ENCODE results near the gene CTAGE4. TPM values are rescaled to one million over a fixed set of nuclear protein-coding genes. Genes with fewer than 3 reads are reported as not detected.
"Not testable (repeated sequence)": the region's sequence is repeated elsewhere in the genome, so short reads cannot be mapped to it uniquely, and the experiment has no call there.

Gene CTAGE4
- 0.57 and 2.1 TPM in 2 replicates for total RNA-seq (2014; rRNA removed; shearing (Covaris generic); ENCODE audit: low replicate concordance)

DNA sequence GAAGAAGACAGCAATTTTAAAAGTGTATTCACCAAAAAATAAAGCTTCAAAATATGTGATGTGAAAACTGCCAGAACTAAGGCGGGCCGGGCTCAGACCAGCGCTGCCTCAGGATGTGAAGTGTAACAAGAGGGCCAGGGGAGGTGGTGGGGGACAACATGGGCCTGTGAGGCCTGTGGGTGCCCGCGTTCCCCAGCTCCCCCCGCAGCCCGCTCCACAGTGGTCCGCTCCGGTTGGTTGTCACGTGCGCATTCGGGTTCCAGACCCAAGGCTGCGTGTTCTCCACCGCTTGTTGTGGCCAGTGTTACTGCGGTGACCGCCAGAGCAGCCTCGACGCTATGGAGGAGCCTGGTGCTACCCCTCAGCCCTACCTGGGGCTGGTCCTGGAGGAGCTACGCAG, at the start of gene CTAGE4:
CTAGE4 (plus strand) TSS at position 301 of the 400 bp plus-strand sequence; CDS start at position 339, 38 bp downstream.
- not testable (repeated sequence) for DNase-seq, H3K9me3 ChIP-seq

GRCh38 chr7:144134116-144134515, 49.1 kb upstream of the CTAGE4 start:
- no peaks in the 10 kb centered on the region for H3K27me3 ChIP-seq
- no peak for DNase-seq
- no peaks in the 10 kb centered on the region for H3K9me3 ChIP-seq
- H3K4me3 ChIP-seq: no peak overlapping the region
- no peaks in the 10 kb centered on the region for H3K36me3 ChIP-seq

More for the DNA sequence above, at the start of gene CTAGE4:
- H3K27me3 ChIP-seq, H3K36me3 ChIP-seq, H3K4me3 ChIP-seq: not testable (repeated sequence)

DNA sequence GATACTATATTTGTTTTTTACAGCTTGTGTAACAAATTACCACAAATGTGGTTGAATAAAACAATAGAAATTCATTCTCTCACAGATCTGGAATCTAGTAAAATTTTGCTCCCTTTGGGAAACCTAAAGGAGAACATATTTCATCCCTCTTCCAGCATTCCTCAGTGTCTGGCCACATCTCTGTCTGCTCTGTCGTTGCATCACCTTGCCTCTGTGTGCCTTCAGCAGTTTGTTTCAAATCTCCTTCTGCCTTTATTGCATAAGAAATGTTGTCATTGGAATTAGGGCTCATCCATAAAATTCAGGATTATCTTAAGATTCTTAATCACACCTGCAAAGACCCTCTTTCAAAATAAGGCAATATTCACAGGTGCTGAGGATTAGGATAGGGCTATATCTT, 45.8 kb upstream of the CTAGE4 start:
- Histone ChIP-seq H3K4me3 (no peak overlapping the region), H3K27me3 (no peaks in the 10 kb centered on the region), H3K9me3 (no peaks in the 10 kb centered on the region), H3K36me3 (no peaks in the 10 kb centered on the region)
- no peak for DNase-seq

DNA sequence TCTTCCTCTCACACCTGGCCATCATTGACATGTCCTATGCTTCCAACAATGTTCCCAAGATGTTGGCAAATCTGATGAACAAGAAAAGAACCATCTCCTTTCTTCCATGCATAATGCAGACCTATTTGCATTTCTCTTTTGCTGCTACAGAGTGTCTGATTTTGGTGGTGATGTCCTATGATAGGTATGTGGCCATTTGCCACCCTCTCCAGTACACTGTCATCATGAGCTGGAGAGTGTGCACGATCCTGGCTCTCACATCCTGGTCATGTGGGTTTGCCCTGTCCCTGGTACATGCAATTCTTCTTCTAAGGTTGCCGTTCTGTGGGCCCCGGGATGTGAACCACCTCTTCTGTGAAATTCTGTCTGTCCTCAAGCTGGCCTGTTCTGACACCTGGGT, 41.1 kb upstream of the CTAGE4 start:
- no peaks in the 10 kb centered on the region for H3K9me3 ChIP-seq
- no peak overlapping the region for H3K4me3 ChIP-seq
- H3K27me3 ChIP-seq: no peaks in the 10 kb centered on the region
- no peak for DNase-seq
- no peaks in the 10 kb centered on the region for H3K36me3 ChIP-seq

DNA sequence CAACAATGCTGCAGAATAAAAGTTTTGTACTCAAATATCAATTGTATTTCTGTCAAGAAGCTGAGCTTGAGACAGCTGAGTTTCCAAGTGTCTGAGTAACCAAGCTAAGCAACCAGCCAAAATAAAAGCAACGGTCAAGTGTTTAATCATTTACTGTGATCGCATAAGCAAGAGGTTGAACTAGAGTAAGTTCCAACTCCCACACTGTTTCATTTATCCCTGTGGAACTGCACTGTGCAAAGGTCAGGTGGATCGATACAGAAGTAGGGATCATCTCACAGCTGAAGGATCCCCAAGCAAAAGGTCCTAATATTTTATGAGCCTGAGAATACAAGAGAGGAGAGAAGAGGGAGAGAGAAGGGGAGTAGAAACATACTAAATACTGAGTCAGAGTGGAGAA, 38.8 kb upstream of the CTAGE4 start:
- Histone ChIP-seq H3K9me3 (peaks cover 6% of the 10 kb centered on the region; the same call in 1 of the 2 replicates), H3K36me3 (no peaks in the 10 kb centered on the region), H3K27me3 (no peaks in the 10 kb centered on the region), H3K4me3 (no peak overlapping the region)
- DNase-seq: no peak

GRCh38 chr7:144148224-144148827, 34.9 kb upstream of the CTAGE4 start:
- Histone ChIP-seq H3K4me3 (no peak overlapping the region), H3K27me3 (no peaks in the 10 kb centered on the region), H3K36me3 (no peaks in the 10 kb centered on the region), H3K9me3 (peaks cover 9% of the 10 kb centered on the region)
- no peak for DNase-seq

DNA sequence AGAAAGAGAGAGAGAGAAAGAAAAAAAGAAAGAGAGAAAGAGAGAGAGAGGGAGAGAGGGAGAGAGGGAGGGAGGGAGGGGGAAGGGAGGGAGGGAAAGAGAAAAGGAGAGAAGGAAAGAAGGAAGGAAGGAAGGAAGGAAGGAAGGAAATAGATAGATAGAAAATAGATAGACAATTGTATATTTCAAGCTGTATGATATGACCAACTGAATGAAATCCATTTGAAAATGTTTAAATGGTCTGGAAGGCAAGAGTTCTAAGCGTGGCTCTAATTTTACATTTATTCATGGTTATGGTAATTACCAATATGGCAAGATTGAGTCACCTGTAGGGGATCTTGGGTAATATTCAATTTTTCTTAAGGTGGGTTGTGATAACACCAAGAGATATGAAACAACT, 24.4 kb upstream of the CTAGE4 start:
- Histone ChIP-seq H3K4me3 (no peak overlapping the region), H3K9me3 (no peaks in the 10 kb centered on the region), H3K27me3 (no peaks in the 10 kb centered on the region), H3K36me3 (no peaks in the 10 kb centered on the region)
- no peak for DNase-seq

DNA sequence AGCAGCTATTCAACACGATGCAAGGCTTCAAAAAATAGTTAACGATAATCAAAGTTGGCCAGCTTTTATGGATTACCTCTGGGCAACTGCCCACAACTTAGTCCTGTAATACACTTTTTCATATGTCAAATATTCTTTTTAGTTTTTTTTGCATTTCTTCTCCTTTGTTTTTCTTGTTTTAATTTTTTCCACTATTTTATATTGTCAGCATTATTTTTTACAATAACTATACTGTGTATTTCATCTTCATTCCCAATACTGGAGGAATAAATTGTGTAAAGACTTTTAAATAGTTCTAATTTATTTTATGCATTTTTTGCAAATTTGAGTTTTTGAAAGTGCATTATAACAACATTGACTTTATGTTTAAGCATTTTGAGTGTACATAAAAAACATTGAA, 18.5 kb upstream of the CTAGE4 start:
- Histone ChIP-seq H3K9me3 (no peaks in the 10 kb centered on the region), H3K27me3 (no peaks in the 10 kb centered on the region), H3K36me3 (no peaks in the 10 kb centered on the region), H3K4me3 (no peak overlapping the region)
- no peak for DNase-seq

DNA sequence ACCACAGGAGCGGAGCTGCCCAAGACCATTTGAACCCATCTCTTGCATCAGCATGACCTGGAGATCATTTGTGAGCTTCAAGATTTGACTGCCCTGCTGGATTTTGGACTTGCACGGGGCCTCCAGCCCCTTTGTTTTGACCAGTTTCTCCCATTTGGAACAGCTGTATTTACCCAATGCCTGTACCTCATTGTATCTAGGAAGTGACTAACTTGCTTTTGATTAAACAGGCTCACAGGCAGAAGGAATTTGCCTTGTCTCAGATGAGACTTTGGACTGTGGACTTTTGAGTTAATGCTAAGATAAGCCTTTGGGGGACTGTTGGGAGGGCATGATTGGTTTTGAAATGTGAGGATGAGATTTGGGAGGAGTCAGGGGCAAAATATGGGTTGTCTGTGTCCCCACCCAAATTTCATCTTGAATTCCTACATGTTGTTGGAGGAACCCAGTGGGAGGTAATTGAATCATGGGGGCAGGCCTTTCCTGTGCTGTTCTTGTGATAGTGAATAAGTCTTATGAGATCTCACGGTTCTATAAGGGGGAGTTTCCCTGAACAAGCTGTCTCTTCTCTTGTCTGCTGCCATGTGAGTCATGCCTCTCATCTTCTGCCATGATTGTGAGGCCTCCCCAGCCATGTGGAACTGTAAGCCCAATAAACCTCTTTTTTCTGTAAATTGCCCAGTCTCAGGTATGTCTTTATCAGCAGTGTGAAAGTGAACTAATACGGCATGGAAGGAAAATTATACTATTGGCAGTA, 11.5 kb upstream of the CTAGE4 start:
- not testable (repeated sequence) for DNase-seq, H3K9me3 ChIP-seq, H3K27me3 ChIP-seq, H3K36me3 ChIP-seq, H3K4me3 ChIP-seq

DNA sequence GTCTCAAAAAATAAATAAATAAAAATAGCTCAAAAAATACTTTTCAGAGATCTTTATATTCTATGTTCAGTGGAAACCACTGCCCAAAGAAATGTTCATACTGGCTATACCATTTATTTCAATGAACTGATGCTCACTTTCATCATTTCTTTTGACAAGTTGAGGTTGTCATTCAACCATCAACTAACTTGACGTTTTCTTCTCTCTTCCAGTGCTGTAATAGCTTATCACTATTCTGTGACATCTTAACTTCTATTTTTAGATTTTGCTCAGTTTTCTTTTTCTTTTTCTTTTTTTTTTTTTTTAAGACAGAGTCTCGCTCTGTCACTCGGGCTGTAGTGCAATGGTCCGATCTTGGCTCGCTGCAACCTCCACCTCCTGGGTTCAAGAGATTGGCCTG, 8.7 kb upstream of the CTAGE4 start:
- H3K36me3 ChIP-seq: no peaks in the 10 kb centered on the region
- no peak overlapping the region for H3K4me3 ChIP-seq
- no peak for DNase-seq
- H3K27me3 ChIP-seq: no peaks in the 10 kb centered on the region
- no peaks in the 10 kb centered on the region for H3K9me3 ChIP-seq

GRCh38 chr7:144178380-144179164, 4.7 kb upstream of the CTAGE4 start:
- not testable (repeated sequence) for H3K36me3 ChIP-seq, H3K4me3 ChIP-seq, H3K27me3 ChIP-seq, H3K9me3 ChIP-seq
- peak; percentile 10 for DNase-seq

DNA sequence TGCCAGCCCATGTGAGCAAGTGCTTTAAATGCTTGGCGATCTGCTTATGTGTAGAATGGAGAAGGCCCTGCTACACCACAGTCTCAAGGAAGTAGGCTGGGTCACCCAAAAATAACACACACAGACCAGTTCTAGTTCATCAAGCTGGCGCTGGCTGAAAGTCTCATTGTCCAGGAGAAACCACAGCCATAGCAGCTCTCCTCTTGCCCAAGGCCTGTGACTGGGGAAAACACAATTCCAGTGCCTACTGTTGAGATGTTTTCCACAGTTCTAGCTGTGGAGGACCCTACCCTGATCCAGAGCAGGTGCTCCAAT, 4.1 kb upstream of the CTAGE4 start:
- H3K27me3 ChIP-seq, DNase-seq, H3K9me3 ChIP-seq, H3K36me3 ChIP-seq, H3K4me3 ChIP-seq: not testable (repeated sequence)

- H3K4me3 ChIP-seq, H3K9me3 ChIP-seq, H3K36me3 ChIP-seq: not testable (repeated sequence)
These were observed 4.6 kb downstream of the CTAGE4 start for GRCh38 chr7:144187848-144188247.

GRCh38 chr7:144188578-144189171, 5.4 kb downstream of the CTAGE4 start:
- not testable (repeated sequence) for H3K4me3 ChIP-seq

More at GRCh38 chr7:144187848-144188247, 4.6 kb downstream of the CTAGE4 start:
- not testable (repeated sequence) for H3K27me3 ChIP-seq, DNase-seq

GRCh38 chr7:144193782-144194181, 10.5 kb downstream of the CTAGE4 start:
- H3K9me3 ChIP-seq, H3K4me3 ChIP-seq: not testable (repeated sequence)

More at GRCh38 chr7:144188578-144189171, 5.4 kb downstream of the CTAGE4 start:
- not testable (repeated sequence) for H3K27me3 ChIP-seq, H3K9me3 ChIP-seq, H3K36me3 ChIP-seq, DNase-seq

DNA sequence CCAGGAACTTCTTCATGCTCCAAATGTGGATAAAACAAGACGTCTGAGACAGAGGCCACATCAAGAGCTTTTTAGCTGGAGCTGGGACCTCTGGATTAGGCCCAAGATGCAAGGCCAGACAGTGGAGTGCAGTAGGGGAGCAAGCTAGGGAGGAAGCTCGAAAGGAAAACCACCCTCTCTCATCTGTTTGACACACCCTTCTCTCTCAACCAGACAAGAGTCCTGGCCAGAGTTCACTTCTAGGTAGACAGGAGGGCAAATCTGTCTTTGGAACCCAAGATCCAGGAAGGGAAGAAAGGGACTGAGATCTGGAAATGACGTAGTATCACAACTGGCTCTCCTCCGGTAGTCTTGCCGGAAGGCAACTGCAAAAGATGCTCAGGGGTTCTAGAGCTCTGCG, 11.2 kb downstream of the CTAGE4 start:
- not testable (repeated sequence) for H3K4me3 ChIP-seq, H3K27me3 ChIP-seq, H3K9me3 ChIP-seq, DNase-seq, H3K36me3 ChIP-seq

More at GRCh38 chr7:144193782-144194181, 10.5 kb downstream of the CTAGE4 start:
- DNase-seq, H3K36me3 ChIP-seq, H3K27me3 ChIP-seq: not testable (repeated sequence)

- not testable (repeated sequence) for H3K27me3 ChIP-seq, H3K36me3 ChIP-seq, DNase-seq, H3K4me3 ChIP-seq, H3K9me3 ChIP-seq
These were observed 12.1 kb downstream of the CTAGE4 start, which contains the start of gene ARHGEF35 for GRCh38 chr7:144195212-144195872. Gene ARHGEF35, minus strand, starts transcription at chr7:144195833. Its CDS starts 7,450 bp downstream, at chr7:144188383.

Data from MG63 (cell line).